HG02885 (cell line): ENCODE data around the gene UNC93B1.
"Not testable (repeated sequence)": the region's sequence is repeated elsewhere in the genome, so short reads cannot be mapped to it uniquely, and the experiment has no call there.

Experiments
- ATAC-seq: cut with Tn5 transposase; IDR thresholded peaks from one replicate; pipeline ENCODE4 v1.9.1; 2021; ENCODE audit warnings: mild to moderate bottlenecking; ENCODE audit not compliant: unreplicated experiment, poor library complexity

Gene UNC93B1

DNA sequence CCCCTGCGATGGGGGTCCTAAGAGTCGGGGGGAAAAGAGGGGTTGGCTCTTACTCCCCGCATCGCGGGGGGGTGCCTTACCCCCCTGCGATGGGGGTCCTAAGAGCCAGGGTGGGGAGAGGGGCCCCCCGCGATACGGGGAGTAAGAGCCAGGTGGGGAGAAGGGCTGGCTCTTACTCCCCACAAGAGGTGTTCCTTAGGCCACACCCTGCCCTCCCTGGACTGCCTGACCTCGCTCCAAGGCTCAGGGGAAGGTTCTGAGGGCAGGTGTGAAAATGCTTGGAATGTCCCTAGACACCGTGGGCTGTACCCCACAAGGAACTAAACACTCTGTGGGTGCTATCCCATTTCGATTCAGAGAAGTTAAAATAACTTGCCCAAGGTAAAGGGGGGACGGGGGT is 7.8 kb downstream of the UNC93B1 start:
- no peak for ATAC-seq

DNA sequence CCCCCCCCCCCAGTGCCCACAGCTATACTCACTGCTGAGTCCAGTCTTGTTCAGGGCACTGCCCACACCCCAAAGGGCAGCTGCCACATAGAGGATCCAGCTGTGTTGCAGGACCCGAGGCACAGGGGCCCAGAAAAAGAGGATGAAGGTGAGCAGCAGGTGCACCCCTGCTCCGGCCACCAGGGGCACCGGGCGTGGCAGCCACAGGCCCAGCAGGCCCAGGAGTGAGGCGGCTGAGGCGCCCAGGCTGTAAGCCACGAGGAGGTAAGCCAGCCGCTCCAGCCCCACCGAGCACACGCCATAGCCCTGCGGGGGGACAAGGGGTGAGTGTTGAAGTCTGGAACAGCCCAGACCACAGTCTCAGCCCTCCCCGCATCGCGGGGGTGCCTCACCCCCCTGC is 8.3 kb downstream of the UNC93B1 start:
- ATAC-seq, result not testable (repeated sequence)

DNA sequence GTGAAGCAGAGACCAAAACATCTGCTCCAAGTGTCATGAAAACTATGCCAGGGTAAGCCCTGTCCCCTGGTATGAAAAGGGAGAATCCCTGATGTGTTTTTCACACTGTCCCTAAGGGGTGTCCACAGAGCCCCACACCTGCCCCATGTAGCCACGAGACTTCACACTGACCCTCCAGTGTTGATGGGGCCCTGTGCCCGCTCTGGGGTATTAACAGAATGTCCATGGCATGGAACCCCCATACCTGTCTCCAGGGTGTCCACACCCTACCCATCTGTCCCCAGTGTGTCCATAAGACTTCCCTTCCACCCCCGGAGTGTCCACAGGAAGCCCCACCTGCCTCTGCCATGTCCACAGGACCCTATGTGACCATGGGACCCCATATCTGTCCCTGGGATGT is 8.8 kb downstream of the UNC93B1 start:
- not testable (repeated sequence) for ATAC-seq

DNA sequence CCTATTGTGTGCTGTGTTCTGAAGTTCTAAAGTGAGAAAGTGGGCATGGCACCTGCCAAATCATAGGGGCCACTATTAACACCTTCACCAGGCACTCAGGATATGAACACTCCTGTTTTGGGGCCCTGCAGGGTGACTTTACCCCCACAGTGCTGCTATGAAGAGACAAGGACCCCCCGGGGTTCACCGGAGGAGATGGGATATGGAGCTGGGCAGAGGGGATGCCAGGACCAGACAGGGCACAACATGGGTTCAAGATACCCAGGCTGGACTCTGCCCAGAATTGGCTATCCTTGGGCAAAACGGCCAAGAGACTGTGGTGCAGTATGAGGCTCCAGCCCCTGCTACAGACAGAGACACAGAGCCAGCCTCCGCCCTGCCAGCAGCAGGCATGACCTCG is 9.5 kb downstream of the UNC93B1 start:
- not testable (repeated sequence) for ATAC-seq

DNA sequence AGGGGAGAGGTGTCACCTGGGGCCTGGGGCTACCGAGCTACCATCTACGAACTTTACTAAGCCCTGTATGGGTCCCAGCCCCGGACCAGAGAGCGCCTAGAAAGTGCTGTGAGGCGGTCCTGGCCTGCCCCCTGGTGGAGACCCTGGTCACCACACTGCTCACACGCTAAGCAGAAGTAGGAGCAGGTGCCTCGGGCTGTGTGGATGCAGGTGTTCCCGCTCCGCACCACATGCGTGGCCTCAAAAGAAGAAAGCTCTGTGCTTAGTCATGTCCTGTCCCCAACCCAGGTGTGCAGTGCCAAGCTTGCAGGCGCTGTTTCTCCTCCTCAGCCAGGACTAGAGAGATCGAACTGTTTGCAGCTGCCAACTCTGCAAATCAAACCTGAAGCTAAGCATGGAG is 10.1 kb downstream of the UNC93B1 start:
- not testable (repeated sequence) for ATAC-seq

DNA sequence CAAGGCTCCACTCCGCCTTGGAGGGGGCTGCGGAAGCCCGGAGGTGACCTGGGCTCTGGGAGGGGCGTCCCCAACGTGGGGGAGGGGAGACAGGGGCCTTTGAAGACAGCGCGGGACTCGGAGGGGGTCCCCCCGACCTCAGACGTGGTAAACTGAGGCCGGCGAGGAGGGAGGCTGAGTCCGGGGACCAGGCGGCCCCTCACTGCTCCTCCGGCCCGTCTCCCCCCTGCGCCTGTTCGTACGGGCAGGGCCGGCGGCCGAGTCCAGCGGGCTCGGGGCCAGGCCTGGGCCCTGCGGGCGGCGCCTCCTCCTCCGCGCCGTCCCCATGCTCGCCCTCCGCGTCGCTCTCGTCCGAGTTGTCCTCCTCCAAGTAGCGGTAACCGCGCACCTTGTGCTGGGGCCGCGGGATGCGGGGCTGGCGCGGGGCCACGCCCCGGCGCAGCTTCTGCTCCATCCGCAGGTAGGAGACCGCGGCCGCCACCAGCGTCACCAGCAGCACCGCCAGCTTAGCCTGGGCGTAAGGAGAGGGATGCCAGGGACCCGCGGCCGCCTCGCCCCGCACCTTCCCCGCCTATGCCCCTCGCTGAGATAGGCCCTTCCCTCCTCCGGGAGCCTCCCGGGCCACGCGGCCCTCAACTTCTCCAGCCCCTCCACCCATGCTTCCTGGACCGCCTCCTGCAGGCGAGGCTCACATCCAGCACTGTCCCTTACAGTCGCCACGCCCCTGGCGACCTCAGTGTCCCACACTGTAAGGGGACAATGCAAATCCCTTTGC is 12.4 kb downstream of the UNC93B1 start:
- ATAC-seq, result not testable (repeated sequence)

DNA sequence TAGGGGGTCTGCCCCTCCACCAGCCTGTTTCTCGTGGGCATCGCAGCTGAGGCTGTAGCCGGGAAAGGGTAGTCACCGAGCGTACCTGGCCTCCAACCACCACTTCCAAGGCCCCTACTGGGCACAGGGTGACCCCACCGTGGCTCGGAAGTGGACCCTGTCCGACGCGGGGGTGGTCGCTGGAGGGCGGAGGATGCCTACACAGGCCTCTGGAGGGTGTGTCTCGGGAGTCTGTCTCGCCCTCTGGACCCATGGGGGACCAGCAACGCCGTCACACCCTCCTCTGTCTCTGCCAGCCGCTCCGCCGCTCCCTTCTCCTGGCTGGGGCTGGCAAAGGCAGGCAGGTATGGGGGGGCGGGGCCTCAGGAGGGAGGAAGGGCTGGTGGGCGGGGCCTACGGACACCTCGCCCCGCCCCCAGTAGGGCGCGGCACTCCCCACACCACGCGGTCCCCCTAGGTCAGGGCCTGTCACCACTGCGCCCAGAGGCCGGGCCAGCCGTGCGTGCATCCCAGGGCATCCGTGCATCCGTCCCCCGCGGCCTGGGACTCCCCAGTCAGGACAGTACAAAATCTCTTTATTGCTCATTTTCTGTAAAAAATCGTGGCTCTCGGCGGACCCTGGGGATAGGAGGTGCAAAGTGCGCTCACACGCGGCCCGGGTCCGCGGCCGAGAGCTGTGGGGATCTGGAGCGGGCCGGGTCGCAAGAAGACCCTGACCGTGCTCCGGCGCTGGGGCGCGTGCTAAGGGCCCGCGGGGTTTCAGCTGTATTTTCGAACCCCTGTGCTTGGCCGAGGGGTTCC is 13.2 kb downstream of the UNC93B1 start:
- not testable (repeated sequence) for ATAC-seq

DNA sequence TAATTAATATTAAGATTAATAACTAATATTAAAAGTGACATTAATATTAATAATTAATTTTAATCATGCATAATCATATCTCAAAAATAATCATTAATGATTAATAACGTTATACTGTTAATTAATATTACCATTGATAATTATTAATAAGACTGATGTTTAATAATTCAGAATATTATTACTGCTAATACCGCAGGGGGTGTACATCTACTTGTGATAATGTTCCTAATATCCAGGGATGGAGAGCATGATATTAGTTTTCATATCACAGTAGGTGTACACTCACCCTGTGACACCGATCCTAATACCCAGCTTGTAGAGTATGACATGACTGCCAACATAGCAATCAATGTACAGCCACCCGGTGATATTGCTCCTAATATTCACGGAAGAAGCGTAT is 18.6 kb downstream of the UNC93B1 start:
- not testable (repeated sequence) for ATAC-seq

DNA sequence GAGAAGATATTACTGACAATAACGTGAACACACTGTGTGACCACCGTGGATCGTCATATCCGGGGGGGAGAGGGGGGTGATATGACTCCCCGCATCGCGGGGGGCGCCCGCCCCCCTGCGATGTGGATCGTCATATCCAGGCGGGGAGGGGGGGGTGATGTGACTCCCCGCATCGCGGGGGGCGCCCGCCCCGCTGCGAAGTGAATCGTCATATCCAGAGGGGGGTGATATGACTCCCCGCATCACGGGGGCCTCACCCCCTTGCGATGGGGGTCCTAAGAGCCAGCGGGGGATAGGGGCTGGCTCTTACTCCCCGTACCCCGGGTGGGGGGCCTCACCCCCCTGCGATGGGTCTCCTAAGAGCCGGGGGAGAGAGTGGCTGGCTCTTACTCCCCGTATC is 19.9 kb downstream of the UNC93B1 start:
- no peak for ATAC-seq

DNA sequence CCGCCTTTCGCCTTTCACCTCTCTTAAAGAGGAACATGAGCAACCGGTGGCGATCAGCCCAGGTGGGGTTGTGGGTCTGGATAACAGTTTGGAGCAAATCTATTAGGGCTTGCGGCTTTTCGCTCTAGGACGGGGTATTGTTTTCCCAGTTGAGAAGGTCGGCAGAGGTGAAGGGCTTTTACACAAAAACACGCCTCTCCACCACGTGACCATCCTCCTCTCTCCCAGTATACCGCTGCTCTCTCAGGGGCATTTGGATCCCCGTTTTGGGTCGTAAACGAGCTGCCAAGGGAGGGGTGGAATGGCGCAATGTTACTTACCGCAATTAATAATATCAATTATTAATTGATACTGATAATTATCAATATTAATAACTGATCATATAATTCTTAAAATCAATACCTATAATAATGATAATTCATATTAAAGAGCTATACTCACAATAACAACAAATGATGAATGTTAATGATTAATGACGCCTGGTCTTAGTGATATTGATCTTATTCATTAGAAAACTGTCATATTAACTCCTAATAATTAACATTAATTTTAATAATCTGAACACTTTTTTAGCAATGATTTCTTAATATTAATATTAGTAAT is 21.5 kb downstream of the UNC93B1 start:
- ATAC-seq, result not testable (repeated sequence)

DNA sequence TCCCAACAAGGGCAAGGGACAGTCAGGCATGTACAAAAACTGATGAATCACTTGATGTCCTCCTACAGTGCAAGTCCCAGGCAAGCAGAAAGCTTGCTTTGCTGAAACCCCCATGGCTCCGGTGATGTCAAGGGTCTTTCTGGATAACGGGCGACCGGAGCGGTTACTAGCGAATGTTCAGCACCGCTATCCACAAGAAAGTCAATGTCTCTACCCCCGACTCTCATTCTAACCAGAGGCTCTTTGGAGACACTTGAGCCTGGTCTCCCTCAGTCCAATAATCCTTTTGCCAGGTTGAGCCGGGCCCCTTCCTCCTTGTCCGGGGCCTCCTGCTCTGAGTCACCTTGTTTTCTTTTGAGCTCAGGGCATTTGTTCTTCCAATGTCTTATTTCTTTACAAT is 22.7 kb downstream of the UNC93B1 start:
- not testable (repeated sequence) for ATAC-seq

DNA sequence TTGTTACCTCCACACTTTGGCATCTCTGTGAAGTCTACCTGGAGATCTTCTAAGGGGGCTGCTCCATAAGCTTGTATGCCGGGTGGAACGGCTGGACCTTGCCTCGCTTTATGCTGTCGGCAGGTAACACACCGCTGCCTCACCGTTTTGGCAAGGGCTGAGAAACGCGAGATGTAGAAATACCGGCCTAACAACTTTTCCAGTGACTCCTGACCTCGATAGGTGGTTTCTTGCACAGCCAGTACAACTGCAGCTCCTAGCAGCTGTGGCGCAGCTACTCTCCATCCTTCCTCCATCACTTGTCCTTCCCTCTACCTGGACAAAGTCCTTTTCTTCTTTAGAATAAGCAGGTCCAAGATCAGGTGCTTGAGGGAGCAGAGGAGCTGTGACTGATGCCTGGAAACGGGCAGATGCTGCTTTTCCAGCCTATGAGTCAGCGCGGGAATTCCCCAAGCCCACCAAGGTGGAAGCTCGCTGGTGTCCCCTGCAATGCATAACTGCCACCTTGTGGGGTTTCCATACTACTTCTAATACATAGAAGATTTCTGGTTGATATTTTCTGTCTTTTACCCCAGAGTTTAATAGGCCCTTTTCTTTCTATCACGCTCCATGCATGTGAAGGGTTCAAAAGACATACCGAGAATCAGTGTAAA is 25.0 kb downstream of the UNC93B1 start:
- ATAC-seq, result not testable (repeated sequence)

DNA sequence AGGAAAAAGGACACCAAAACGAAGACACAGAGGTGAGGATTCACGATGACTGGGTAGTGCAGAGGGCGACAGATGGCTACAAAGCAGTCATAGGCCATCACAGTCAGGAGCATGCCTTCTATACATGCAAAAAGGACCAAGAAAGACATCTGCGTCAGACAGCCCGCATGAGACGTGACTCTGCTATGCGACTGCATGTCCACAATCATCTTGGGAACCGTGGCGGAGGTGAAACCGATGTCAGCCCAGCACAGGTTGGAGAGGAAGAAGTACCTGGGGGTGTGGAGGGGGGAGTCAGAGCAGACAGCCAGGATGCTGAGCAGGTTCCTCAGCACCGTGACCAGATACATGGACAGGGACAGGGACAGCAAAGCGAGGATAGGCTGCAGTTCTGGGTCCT is 29.2 kb downstream of the UNC93B1 start:
- ATAC-seq, result not testable (repeated sequence)

DNA sequence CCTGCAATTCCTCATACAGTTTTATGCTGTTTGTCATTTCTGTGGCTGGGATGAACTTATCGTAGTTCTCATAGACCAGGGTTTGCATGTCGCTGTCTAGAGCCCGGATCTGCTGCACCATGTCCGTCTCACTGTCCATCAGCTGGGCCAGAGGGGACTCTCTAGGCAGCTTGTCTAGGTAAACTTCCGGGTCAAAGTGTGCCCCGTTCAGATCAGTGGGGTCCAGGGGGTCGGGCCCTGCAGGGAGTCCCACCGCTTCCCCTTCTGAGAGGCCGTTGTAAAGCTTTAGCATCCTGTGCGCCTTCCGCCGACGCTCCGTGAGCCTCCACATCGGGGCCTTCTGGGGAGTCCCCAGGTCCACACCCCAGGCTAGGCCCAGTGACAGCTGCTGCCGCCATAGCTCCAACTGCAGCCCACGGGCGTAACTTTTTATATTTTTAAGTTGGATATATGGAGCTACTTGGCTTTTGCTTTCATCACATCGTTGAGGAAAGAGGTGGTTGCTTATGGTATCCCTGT is 38.0 kb downstream of the UNC93B1 start:
- ATAC-seq, result not testable (repeated sequence)

DNA sequence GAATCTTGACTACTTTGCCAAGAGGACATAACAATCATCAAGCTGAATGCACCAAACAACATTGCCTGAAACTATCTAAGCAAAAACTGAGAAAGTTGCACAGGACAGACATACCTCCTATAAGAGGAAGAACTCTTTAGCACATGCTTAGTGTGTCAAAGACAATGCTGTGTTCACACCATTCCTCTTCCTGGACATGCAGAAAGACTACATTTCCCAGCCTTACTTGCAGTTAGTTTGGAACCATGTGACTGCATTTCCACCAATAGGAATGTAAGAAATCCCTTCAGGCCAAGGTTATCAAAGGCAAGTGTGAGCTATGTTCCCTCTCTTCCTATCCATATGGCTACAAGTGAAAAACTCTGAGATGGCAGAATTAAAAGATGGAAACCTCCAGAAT is 39.2 kb downstream of the UNC93B1 start:
- not testable (repeated sequence) for ATAC-seq

DNA sequence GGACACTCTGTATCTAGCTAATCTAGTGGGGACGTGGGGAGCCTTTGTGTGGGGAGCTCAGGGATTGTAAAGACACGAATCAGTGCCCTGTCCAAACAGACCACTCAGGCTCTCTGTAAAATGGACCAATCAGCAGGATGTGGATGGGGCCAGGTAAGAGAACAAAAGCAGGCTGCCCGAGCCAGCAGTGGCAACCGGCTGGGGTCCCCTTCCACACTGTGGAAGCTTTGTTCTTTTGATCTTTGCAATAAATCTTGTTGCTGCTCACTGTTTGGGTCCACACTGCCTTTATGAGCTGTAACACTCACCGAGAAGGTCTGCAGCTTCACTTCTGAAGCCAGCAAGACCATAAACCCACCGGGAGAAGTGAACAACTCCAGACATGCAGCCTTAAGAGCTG is 40.0 kb downstream of the UNC93B1 start:
- ATAC-seq, result not testable (repeated sequence)

DNA sequence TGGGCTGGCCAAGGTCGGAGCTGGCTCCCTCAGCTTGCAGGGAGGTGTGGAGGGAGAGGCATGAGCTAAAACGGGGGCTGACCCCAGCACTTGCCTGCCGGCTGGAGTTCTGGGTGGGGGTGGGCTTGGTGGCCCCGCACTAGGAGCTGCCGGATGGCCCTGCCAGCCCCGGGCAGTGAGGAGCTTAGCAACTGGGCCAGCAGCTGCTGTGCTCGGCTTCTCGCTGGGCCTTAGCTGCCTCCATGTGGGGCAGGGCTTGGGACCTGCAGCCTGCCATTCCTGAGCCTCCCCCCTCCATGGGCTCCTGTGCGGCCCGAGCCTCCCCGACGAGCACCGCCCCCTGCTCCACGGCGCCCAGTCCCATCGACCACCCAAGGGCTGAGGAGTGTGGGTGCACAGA is 40.7 kb downstream of the UNC93B1 start:
- not testable (repeated sequence) for ATAC-seq

DNA sequence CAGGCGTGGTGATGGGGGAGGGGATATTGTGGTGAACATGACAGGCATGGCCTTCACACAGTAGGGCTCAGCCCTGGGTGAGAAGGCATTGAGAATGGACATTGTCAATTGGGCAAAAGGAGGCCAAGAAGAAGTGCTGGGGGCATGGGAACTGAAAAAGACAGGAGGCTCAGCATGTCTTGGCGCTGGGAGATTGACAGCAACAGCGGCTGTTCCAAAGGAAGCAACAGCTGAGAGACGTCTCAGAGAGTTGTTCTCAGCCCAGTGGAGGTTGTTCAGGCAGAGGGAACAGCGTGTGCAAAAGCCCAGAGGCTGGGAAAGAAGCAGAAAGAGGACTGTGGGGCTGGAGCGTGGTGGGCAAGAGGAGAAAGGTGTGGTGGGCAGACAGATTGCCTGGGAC is 47.7 kb downstream of the UNC93B1 start:
- ATAC-seq, result not testable (repeated sequence)

DNA sequence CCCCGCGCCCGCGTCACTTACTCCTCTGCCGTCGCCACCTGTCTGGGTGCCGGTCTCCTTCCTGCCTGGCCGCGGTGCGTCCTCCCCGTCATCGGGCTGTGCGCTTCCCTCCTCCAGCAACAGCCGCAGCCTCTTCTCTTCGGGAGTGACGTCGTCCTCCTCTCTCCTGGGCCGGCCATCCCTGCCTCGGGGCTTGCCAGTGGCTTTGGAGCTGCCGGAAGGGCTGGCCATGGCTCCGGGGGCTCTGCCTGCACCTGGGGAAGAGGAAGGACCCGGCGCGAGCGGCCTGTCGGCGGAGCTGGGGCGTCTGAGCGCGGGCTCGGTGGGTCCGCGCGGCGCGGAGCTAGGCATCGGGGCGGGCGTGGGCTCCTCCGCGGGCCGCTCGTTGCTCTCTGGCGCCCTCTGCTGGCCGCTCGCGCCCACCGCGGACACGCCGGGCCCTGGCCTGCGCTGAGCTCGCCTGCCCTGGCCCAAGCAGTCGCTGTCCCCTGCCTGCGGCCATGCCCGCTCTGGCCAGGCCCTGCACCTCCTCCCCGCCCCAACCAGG is 48.4 kb downstream of the UNC93B1 start:
- ATAC-seq, result not testable (repeated sequence)

DNA sequence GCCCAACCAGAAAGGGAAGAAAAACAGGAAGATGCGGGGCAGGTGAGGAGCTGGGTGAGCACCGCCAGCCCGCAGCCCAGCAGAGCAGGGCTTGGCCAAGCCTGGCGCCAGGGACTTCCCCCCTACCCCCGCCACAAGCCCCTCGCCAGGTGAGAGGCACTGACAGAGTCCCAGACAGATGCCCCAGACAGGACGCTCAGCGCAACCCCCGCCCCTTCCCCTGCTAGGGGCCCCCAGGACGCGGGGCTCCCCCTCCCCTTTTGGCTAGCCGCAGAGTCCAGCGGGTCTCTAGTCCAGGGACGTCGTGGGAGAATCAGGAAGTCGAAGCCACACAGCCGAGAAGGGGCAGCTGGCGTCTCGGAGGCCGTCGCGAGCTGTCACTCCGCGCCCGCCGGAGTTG is 48.9 kb downstream of the UNC93B1 start:
- not testable (repeated sequence) for ATAC-seq
